MM.1S (cell line): Measurements from ENCODE around the gene COMMD3.

Source experiments
- CTCF ChIP-seq: fragments of 300-600 bp; sonication (generic); IDR thresholded peaks from 2 replicates; pipeline ENCODE4 v1.5.1; 2016; ENCODE audit warnings: antibody characterized with exemption, low read length, mixed read lengths
- EZH2 ChIP-seq: fragments of 300-600 bp; sonication (generic); optimal IDR thresholded peaks from 2 replicates; pipeline ENCODE3; 2017; ENCODE audit warnings: low read depth, mild to moderate bottlenecking, antibody characterized with exemption, low read length, mixed read lengths
- EZH2phosphoT487 ChIP-seq: fragments of 300-600 bp; sonication (generic); IDR thresholded peaks from 2 replicates; pipeline ENCODE4 v1.6.1; 2018; ENCODE audit warnings: antibody characterized with exemption, low read length

GRCh38 chr10:22322641-22323160 is 6.5 kb downstream of the COMMD3 start:
- TF ChIP-seq CTCF (no peak), EZH2phosphoT487 (no peak), EZH2 (no peak)
